ENCODE measurements around the gene CDH23.

DNA sequence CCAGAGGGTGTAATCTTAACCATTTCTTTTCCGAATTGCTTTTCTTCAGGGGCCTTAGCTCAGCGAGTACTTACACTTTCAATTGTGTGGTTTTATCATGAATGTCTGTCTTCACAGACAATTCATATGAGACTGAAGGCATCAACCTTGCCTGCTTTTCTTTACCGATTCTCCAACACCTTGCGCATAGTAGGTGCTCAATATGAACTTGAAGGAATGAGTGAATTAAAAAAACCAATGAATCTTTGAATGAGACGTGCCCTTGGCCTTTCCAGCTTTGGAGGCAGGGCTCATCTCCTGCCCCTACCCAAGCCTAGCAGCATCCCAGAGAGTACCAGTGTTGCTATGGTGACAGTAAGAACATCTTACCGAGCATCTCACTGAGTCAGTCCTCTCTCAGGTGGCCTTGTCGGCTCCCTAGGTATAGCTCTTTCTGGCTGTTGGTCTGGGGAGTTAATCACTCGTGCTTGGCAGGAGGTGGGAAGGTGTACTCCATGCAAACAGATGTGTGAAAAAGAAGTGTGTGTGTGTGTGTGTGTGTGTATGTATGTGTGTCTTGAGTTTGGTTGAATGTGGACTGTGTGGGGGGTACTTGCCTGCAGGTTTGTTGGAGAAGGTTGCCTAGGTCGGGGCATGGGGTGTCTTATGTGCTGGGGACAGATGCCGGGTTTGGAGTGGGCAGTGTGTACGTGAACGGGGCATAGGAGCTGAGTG, 215.1 kb downstream of the CDH23 start:
- TF ChIP-seq, protein P1, sequence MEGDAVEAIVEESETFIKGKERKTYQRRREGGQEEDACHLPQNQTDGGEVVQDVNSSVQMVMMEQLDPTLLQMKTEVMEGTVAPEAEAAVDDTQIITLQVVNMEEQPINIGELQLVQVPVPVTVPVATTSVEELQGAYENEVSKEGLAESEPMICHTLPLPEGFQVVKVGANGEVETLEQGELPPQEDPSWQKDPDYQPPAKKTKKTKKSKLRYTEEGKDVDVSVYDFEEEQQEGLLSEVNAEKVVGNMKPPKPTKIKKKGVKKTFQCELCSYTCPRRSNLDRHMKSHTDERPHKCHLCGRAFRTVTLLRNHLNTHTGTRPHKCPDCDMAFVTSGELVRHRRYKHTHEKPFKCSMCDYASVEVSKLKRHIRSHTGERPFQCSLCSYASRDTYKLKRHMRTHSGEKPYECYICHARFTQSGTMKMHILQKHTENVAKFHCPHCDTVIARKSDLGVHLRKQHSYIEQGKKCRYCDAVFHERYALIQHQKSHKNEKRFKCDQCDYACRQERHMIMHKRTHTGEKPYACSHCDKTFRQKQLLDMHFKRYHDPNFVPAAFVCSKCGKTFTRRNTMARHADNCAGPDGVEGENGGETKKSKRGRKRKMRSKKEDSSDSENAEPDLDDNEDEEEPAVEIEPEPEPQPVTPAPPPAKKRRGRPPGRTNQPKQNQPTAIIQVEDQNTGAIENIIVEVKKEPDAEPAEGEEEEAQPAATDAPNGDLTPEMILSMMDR (IDR thresholded peaks at IDR 0.05) = no peak
- TF ChIP-seq EZH2 (IDR thresholded peaks at IDR 0.05; ENCODE audit: borderline replicate concordance, insufficient read depth, low read depth, low read length, poor library complexity, severe bottlenecking) = no peak
